Stomach (tissue), 4 donors: ENCODE results near the gene ZNF165.

Experiments
- CTCF ChIP-seq, 7 experiments: fragments of 450-650 bp in 4 of 7; fragments of 200-600 bp in 3 of 7; sonication (generic) in 3 of 7; IDR thresholded peaks; one replicate each; pipeline ENCODE4 v1.5.1; 2016 to 2019; ENCODE audit warnings: antibody characterized with exemption in 7 of 7, control low read depth in 2 of 7, mild to moderate bottlenecking in 1 of 7
- EP300 ChIP-seq: sonication (generic); formaldehyde crosslinking; IDR thresholded peaks from one replicate; pipeline ENCODE4 v1.6.1; 2017; ENCODE audit warnings: antibody characterized with exemption

GRCh38 chr6:28078836-28079235 is 1.5 kb upstream of the ZNF165 start:
- TF ChIP-seq CTCF (IDR thresholded peaks at IDR 0.05) (no peak), EP300 (no peak)
